Omental fat pad (tissue), 4 donors: ENCODE results near the gene IL22RA2. TPM values are rescaled to one million over a fixed set of nuclear protein-coding genes. Genes with fewer than 3 reads are reported as not detected.

ENCODE experiments used
- ATAC-seq: fragments of 150-250 bp; one replicate; pipeline ENCODE4 v1.9.1; 2016; ENCODE audit warnings: mild to moderate bottlenecking, moderate library complexity; ENCODE audit not compliant: low FRiP score
- DNase-seq: peaks from one replicate; pipeline ENCODE4 v3.0.0-alpha.2; 2019; ENCODE audit warnings: low spot score
- CTCF ChIP-seq, 3 donors: fragments of 450-650 bp; IDR thresholded peaks; one replicate each; pipeline ENCODE4 v1.5.1; 2016 to 2017; ENCODE audit warnings: antibody characterized with exemption in 3 of 3, mild to moderate bottlenecking in 3 of 3, moderate library complexity in 2 of 3
- total RNA-seq, 4 donors: library from RNA; depleted of rRNA; stranded (reverse); fragments of >200 nt; gene quantifications; one replicate each; pipeline ENCODE4 v1.1.0, GENCODE V29; 2016

IL22RA2 gene
- total RNA-seq, 4 donors from 2014 or later, result not detected

- no peak for TF ChIP-seq CTCF (IDR thresholded peaks at IDR 0.05)
- ATAC-seq, result no peak
- DNase-seq, result no peak
Observed at GRCh38 chr6:137188855-137189254, 15.4 kb upstream of the IL22RA2 start.

DNA sequence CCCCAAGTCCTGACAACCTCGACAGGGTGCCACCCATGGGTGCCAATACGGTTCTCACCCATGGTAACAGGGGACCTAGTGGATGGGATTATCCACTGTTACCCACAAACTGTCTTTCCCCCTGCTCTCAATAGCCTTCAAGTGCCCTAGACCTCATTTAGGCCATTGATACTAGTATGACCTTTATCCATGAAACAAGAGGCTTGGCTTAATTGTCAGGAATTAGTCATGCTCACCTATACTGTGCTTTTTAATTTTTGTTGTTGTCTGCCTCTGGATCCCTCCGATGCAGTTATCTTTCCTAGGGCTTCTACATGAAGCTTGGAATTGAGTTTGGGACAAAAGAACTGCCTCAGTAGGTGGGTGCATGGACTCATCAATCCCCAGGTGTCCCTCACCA is 11.8 kb upstream of the IL22RA2 start:
- TF ChIP-seq CTCF (IDR thresholded peaks at IDR 0.05), result no peak
- DNase-seq (no peak), ATAC-seq (no peak)

DNA sequence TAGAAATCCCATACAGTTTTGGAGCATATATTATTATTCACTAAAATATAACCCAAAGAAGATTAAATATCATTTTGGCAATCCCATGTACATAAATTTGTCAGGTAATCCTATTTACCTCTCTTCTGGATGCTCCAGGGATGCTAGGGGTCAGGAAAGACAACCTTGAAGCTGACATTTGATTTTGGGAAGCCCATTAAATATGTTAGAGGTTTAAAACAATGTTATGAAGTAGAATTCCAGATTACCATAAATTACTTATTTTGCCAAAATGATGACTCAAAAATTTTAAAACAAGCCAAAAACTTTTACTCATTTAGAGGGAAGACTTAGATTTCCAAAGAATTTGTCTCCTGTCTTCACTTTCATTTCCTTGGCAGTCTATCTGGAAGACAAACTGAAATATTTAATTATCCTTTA is 9.2 kb upstream of the IL22RA2 start:
- no peak for ATAC-seq
- DNase-seq, result no peak
- no peak for TF ChIP-seq CTCF (IDR thresholded peaks at IDR 0.05)

GRCh38 chr6:137181891-137182653 is 8.6 kb upstream of the IL22RA2 start:
- DNase-seq, result no peak
- TF ChIP-seq CTCF (IDR thresholded peaks at IDR 0.05), result no peak
- ATAC-seq, result no peak

- no peak for DNase-seq
- ATAC-seq, result no peak
Observed at GRCh38 chr6:137177611-137178010, 4.2 kb upstream of the IL22RA2 start.

DNA sequence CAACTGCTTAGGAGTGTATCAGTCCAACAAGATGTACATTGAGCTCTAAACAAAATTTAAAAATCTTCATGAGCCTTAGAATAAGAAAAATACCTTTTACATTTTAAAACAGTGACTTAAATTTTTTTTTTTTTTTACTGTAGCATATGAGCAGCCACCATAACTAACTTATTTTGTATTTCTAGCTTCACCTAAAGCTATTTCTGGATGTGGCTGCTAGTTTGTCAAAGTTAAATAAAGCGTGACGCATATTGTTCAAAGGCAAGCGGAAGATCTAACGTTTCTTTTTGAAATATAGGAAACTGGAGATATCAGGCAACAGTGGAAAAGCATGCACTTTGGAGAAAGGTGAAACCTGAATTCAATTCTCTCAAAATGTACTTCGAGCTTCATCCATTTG is 3.3 kb upstream of the IL22RA2 start:
- TF ChIP-seq CTCF (IDR thresholded peaks at IDR 0.05), result no peak
- ATAC-seq, result no peak

More at GRCh38 chr6:137177611-137178010, 4.2 kb upstream of the IL22RA2 start:
- TF ChIP-seq CTCF (IDR thresholded peaks at IDR 0.05), result no peak

DNA sequence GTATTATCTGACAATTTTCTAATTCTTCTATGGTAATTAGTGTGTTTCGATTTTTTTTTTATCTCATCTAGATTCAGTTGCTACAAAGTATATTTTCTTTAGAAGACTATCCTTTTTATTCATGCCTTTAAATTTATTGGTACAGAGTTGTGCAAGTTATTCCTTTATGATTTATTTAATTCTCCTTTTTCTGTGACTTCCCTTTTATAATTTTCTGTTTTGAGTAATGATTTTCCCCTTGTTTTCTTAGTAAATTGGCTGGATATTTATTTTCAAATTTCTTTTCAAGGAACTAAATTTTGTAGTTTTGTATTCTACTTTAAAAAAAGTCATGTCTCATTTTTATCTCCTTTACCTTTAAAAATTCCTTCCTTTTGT is 2.4 kb upstream of the IL22RA2 start:
- TF ChIP-seq CTCF (IDR thresholded peaks at IDR 0.05), result no peak
- ATAC-seq (no peak), DNase-seq (no peak)

More for the DNA sequence above, 3.3 kb upstream of the IL22RA2 start:
- DNase-seq, result no peak
